IPS-NIHi11 (cell line): ENCODE data around the gene TST.

Source experiments
- DNase-seq: peaks from one replicate; pipeline ENCODE4 v3.0.0; 2012; ENCODE audit warnings: mixed read lengths, low spot score

TST gene

GRCh38 chr22:37032134-37032534, 12.9 kb upstream of the TST start:
- no peak for DNase-seq

GRCh38 chr22:37030560-37031281, 11.5 kb upstream of the TST start:
- no peak for DNase-seq

GRCh38 chr22:37028692-37029674, 9.7 kb upstream of the TST start:
- DNase-seq, result no peak

- no peak for DNase-seq
These were observed 8.3 kb upstream of the TST start for GRCh38 chr22:37027556-37027955.

- DNase-seq, result no peak
These were observed 7.1 kb upstream of the TST start for GRCh38 chr22:37026325-37026724.

- no peak for DNase-seq
These were observed 6.3 kb upstream of the TST start for GRCh38 chr22:37025500-37026070.

GRCh38 chr22:37024339-37025157, 5.3 kb upstream of the TST start:
- no peak for DNase-seq

GRCh38 chr22:37023743-37024338, 4.6 kb upstream of the TST start:
- no peak for DNase-seq

GRCh38 chr22:37022483-37023337, 3.5 kb upstream of the TST start:
- DNase-seq, result no peak

GRCh38 chr22:37021710-37022482, 2.6 kb upstream of the TST start:
- peak; percentile 80 for DNase-seq

GRCh38 chr22:37021041-37021440, 1.8 kb upstream of the TST start:
- no peak for DNase-seq

- DNase-seq, result no peak
These were observed 889 bp upstream of the TST start for GRCh38 chr22:37020192-37020479.

- peak; percentile 64 for DNase-seq
These were observed 385 bp downstream of the TST start for GRCh38 chr22:37018815-37019308.

- DNase-seq, result no peak
These were observed 997 bp downstream of the TST start for GRCh38 chr22:37018086-37018814.

GRCh38 chr22:37017356-37017755, 1.9 kb downstream of the TST start:
- no peak for DNase-seq

GRCh38 chr22:37016134-37016910, 2.9 kb downstream of the TST start:
- no peak for DNase-seq

- DNase-seq, result no peak
These were observed 3.7 kb downstream of the TST start for GRCh38 chr22:37015587-37015878.

- DNase-seq, result no peak
These were observed 4.2 kb downstream of the TST start for GRCh38 chr22:37014835-37015586.
